Fibroblast of lung (primary cell): ENCODE results near the gene EML4.

Experiments used
- EZH2 ChIP-seq: IDR thresholded peaks from 2 replicates; pipeline ENCODE4 v1.5.1; 2012; ENCODE audit warnings: low read length, control low read depth, mild to moderate bottlenecking; ENCODE audit errors: missing control alignments
- TF ChIP-seq, protein P1 (sequence below), 2 donors: IDR thresholded peaks in 1 of 2; conservative IDR thresholded peaks in 1 of 2; 1 replicate in 1 of 2; 2 replicates in 1 of 2; pipeline ENCODE4 v1.5.1; 2011 to 2012; ENCODE audit warnings: low read length in 2 of 2, control low read depth in 1 of 2, inconsistent platforms in 1 of 2, low read depth in 1 of 2, mild to moderate bottlenecking in 1 of 2

DNA sequence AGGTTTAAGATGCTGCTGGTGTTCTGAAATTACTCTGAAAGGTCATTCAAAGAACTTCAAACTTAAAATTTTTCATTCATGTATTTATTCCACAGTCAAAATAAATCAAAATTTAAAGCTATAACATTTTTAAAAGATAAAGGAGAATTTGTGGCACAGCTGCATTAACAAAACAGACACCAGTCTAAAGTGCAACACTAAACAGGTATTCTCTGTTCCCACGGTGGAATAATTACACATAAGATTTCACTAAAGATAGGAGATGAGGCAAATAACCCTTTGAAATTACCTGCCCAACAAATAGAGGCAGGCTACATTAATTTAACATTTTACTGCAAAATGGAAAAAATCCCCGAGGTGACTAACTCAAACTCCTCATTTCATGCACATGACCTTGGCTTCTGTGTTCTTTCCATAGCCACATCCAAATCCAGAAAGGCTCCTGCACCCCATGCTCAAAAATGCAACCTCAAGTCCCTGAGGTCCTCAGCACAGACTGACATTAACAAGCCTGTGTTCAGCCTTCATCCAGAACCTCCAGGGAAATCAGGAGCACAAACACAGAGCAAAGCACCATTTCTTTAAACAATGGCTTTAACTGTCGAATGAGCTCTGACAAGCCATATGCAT lies 181.4 kb downstream of the EML4 start:
- TF ChIP-seq EZH2, result no peak
- TF ChIP-seq, protein P1, sequence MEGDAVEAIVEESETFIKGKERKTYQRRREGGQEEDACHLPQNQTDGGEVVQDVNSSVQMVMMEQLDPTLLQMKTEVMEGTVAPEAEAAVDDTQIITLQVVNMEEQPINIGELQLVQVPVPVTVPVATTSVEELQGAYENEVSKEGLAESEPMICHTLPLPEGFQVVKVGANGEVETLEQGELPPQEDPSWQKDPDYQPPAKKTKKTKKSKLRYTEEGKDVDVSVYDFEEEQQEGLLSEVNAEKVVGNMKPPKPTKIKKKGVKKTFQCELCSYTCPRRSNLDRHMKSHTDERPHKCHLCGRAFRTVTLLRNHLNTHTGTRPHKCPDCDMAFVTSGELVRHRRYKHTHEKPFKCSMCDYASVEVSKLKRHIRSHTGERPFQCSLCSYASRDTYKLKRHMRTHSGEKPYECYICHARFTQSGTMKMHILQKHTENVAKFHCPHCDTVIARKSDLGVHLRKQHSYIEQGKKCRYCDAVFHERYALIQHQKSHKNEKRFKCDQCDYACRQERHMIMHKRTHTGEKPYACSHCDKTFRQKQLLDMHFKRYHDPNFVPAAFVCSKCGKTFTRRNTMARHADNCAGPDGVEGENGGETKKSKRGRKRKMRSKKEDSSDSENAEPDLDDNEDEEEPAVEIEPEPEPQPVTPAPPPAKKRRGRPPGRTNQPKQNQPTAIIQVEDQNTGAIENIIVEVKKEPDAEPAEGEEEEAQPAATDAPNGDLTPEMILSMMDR (conservative IDR thresholded peaks at IDR 0.05 in 1 of 2, IDR thresholded peaks at IDR 0.05 in 1 of 2; ENCODE audit: low read depth in 1 of 2, low read length in 2 of 2), result no peak
